Activated T-cell treated with anti-CD3 and anti-CD28 coated beads, Interleukin-2, amount 50 U/mL, for 1 hour (primary cell): Measurements from ENCODE around the gene UNC13B.
"Not testable (repeated sequence)": the region's sequence is repeated elsewhere in the genome, so short reads cannot be mapped to it uniquely, and the experiment has no call there.

Experiments used
- DNase-seq: peaks from one replicate; pipeline ENCODE4 v3.0.0-alpha.2; 2020

The UNC13B gene

DNA sequence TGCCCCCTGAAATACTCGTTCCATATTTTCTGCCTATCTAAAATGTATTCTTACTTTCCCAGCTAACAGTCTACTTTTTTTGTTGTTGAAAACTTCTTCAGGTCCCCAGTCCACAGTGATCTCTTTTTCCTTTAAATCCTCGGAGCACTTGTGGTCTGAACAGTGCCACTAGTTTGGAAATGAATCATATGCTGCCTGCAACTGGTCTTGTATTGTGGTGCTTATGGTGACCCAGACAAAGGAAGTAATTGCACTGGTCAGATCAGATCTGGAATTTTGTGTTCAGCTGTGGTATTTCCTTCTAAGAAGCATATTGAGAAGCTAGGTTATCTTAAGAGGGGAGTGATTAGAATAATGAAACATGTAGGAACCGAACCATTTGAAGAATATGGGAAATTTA, 2.9 kb downstream of the UNC13B start:
- DNase-seq: no peak

DNA sequence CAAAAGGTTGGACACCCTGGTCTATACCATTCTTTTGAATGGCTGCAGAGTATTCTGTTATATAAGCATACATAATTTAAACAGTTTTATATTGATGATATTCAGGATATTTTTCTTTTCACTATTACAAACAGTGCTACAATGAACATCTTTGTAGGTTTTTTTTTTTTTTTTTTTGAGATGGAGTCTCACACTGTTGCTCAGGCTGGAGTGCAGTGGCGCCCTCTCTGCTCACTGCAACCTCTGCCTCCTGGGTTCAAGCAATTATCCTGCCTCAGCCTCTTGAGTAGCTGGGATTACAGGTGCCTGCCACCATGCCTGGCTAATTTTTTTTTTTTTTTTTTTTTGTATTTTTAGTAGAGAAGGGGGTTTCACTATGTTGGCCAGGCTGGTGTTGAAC, 5.6 kb downstream of the UNC13B start:
- not testable (repeated sequence) for DNase-seq

DNA sequence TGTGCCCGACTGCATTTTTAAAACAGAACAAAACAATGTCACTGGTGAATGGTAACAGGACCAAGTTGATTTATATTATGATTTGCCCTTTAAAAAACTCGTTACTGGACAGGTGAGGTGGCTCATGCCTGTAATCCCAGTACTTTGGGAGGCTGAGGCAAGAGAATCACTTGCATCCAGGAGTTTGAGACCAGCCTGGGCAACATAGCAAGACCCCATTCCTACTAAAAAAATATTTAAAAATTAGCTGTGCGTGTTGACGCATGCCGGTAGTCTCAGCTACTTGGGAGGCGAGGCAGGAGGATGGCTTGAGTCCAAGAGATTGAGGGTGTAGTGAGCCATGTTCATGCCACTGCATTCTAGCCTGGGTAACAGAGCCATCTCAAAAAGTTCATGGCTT, 7.2 kb downstream of the UNC13B start:
- no peak for DNase-seq

DNA sequence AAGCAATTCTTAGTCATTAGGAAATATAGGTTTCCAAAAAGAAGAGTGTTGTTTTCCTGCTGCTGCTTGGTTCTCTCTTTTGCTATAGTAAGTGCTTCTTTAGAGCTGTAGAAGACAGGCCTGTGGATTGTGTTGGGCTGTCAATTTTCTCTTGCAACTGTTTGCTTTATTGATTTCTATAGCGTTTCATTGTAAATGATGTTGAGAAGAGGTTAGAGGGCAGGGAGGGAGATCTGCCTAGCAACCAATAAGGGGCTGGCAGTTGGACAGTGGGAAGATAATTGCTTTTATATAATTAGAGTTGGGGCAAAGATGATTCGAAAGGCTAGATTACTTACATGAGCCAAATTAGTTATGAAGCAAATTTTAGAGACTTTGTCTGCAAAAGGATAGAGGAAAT, 11.1 kb downstream of the UNC13B start:
- DNase-seq: no peak

DNA sequence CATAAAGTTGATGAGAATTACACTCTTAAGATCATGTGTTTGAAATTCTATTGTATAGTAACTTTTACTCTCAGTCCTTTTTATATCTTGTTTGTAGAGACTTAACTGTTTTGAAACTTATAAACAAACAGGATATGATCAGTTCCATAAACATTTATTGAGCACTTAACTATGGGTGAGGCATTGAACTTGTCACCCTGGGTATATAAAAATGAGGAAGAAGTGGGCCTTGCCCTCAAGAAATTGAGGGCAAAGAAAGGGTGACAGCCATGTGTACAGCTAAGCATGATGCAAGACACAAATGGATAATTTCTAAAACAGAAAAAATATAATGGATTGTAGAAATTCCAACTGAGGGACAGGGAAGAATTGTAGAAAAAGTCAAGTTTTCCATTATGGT, 15.7 kb downstream of the UNC13B start:
- DNase-seq: no peak

DNA sequence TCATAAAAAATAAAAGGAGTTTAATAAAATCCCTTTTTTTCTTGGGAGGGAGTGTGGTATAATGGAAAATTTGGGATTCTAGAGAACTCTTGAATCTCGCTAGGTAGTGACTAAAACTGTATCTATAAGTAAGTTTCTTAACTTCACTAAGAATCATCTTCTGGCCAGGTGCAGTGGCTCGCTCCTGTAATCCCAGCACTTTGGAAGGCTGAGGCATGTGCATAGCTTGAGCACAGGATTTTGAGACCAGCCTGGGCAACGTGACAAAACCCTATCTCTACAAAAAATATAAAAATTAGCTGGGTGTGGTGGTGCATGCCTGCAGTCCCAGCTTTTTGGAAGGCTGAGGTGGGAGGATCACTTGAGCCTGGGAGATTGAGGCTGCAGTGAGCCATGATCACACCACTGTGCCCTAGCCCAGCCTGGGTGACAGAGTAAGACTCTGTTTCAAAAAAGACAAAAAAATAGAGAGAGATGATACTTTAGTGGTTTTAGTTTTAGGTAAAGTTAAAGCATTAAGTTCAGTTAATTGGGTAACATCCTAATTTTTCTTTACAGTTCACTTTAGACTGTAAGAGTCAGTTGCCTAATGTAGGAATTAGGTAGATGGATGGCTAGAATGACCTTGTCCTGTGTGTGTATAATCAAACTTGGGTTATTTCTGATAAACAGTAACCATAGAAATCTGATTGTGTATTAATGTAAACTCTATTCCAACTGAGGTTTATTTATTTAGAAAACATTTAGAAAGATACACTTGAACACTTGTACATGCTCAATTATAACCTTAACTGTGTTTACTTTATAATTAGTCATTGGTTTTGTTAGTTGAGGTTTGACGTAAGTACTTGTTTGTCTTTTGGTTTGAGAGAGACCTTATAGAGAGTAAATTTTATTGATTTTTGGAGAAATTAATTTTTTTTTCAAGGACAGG, 17.8 kb downstream of the UNC13B start:
- DNase-seq: no peak

DNA sequence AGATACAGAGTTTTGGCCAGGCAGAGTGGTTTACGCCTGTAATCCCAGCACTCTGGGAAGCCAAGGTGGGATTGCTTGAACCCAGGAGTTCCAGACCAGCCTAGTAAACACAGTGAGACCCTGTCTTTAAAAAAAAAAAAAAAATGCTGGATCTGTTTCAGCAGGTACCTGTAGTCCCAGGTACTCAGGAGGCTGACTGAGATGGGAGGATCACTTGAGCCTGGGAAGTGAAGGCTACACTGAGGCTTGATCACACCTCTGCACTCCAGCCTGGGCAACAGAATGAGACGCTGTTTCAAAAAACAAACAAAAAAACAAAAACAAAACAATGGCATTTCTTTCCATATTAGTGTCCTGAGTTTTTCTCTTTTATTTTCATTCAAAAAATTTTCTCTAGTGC, 19.0 kb downstream of the UNC13B start:
- DNase-seq: no peak

DNA sequence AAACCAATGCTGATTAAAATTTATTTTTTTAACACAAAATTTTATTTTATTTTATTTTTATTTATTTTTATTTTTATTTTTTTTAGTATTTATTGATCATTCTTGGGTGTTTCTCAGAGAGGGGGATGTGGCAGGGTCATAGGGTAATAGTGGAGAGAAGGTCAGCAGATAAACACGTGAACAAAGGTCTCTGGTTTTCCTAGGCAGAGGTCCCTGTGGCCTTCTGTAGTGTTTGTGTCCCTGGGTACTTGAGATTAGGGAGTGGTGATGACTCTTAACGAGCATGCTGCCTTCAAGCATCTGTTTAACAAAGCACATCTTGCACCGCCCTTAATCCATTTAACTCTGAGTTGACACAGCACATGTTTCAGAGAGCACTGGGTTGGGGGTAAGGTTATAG, 20.6 kb downstream of the UNC13B start:
- DNase-seq: not testable (repeated sequence)

DNA sequence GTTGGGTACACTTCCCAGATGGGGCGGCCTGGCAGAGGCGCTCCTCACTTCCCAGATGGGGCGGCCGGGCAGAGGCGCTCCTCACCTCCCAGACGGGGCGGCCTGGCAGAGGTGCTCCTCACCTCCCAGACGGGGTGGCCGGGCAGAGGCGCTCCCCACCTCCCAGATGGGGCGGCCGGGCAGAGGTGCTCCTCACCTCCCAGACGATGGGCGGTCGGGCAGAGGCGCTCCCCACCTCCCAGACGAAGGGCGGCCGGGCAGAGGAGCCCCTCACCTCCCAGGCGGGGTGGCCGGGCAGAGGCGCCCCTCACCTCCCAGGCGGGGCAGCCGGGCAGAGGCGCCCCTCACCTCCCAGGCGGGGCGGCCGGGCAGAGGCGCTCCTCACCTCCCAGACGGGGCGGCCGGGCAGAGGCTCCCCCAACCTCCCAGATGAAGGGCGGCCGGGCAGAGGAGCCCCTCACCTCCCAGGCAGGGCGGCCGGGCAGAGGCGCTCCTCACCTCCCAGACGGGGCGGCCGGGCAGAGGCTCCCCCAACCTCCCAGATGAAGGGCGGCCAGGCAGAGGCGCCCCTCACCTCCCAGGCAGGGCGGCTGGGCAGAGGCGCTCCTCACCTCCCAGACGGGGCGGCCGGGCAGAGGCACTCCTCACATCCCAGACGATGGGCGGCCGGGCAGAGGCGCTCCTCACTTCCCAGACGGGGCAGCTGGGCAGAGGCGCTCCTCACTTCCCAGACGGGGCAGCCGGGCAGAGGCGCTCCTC, 21.4 kb downstream of the UNC13B start:
- not testable (repeated sequence) for DNase-seq

DNA sequence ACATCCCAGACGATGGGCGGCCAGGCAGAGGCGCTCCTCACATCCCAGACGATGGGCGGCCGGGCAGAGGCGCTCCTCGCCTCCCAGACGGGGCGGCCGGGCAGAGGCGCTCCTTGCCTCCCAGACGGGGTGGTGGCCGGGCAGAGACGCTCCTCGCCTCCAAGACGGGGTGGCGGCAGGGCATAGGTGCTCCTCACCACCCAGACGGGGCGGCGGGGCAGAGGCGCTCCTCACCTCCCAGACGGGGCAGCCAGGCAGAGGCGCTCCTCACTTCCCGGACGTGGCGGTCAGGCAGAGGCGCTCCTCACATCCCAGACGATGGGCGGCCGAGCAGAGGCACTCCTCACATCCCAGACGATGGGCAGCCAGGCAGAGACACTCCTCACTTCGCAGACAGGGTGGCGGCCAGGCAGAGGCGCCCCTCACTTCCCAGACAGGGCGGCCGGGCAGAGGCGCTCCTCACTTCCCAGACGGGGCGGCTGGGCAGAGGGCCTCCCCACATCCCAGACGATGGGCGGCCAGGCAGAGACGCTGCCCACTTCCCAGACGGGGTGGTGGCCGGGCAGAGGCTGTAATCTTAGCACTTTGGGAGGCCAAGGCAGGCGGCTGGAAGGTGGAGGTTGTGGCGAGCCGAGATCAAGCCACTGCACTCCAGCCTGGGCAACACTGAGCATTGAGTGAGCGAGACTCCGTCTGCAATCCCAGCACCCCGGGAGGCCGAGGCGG, 22.1 kb downstream of the UNC13B start:
- DNase-seq: not testable (repeated sequence)

DNA sequence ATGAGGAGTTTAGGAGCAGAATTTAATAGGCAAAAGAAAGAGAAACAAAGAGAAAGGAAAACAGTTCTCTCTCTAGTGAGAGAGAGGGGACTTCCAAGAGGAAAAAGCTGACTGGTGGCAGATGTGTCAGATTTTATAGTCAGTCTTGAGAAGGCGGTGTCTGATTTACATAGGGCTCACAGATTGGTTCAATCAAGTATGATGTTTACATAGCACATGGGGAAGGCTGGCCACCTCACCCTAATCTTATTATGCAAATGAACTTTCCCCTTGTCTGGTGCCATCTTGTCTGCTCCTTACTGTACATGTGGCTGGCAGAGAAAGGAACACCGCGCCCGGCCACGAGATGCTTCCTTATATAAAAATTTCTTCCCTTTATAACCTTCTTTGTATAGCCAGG, 24.7 kb downstream of the UNC13B start:
- no peak for DNase-seq

DNA sequence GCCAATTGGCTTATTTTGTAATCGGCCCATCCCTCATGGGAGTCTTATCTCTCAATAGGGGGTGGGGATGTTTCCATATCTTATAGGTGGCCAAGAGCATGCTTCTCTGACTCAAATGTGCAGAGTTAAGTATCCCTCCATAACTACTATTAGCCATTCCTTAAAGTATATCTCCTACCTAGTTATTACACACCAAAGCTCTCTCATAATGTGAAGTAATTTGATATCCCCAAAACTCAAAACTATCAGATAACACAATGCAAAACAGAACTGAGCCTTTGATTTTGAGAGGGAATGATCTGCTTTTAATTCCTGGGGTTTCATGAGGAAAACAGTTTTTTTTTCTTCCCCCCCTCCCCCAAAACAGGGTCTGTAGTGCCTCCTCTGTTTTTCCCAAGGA, 28.4 kb downstream of the UNC13B start:
- no peak for DNase-seq

DNA sequence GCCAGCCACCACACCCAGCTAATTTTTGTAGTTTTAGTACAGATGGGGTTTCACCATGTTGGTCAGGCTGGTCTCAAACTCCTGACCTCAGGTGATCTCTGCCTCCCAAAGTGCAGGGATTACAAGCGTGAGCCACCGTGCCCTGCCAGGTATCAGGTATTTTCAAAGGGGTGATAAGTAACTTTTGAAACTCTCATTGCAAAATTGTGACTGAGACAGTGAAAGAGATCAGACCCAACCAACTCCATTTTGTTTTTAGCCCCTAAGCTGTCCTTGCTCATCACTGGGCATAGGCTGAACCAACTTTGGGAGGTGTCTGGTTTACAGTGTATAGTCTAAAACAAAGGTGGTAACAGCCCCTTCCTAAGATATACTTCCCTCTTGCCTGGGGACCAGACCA, 29.3 kb downstream of the UNC13B start:
- no peak for DNase-seq

DNA sequence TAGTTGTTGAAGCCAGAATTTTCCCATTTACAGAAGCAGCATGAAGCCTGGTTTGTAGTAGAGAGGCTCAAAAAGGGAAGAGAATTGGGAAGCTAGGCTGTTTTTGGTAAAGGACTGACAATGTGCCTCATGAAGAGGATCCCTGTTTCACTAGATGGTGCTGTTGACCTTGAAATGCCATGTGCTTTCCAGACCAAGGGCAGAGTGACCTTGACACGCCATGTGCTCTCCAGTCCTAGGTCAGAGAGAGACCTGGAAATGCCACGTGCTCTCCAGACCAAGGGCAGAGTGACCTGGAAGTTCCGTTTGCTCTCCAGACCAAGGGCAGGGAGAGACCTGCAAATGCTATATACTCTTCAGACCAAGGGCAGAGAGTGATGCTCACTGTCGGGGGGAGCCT, 32.0 kb downstream of the UNC13B start:
- no peak for DNase-seq

DNA sequence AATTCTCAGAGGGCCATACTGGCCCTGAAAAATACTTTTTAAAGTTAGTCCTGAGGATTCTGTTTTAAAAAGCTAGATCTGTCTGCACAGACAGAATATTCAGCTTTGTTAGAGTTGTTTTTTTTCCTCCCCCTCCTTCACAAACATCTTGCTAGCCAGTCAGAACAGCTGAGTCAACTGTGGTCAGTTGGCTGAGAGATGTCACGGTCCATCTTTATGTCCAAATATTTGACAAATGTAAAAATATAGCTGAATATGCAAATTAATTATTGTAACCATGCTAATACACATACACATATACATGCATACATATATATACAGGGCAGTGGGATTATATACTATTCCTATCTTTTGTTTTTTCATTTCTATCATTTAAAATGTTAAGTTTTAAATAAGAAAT, 33.9 kb downstream of the UNC13B start:
- no peak for DNase-seq

DNA sequence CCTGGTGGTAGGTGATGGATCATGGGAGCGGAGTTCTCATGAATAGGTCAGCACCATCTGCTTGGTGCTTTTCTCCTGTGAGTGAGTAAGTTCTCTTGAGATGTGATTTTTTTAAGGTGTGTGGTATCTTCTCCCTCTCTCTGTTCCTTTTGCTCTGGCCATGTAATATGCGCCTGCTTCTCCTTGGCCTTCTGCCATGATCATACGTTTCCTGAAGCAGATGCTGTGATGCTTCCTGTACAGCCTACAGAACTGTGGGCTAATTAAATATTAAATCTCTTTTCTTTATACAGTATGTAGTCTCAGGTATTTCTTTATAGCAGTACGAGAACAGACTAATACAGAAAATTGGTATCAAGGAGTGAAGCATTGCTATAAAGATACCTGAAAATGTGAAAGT, 36.4 kb downstream of the UNC13B start:
- no peak for DNase-seq

DNA sequence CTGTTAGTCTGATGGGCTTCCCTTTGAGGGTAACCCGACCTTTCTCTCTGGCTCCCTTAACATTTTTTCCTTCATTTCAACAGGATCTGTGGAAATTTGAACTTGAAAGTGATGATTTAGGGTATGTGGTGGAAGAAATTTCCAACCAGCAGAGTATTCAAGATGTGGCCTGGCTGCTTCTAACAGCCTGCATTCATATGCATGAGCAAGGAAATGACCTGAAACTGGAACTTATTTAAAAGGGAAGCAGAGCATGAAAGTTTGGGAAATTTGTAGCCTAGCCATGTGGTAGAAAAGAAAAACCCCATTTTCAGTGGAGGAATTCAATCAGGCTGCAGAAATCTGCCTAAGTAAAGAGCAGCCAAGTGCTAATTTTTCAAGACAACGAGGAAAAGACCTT, 41.7 kb downstream of the UNC13B start:
- no peak for DNase-seq

DNA sequence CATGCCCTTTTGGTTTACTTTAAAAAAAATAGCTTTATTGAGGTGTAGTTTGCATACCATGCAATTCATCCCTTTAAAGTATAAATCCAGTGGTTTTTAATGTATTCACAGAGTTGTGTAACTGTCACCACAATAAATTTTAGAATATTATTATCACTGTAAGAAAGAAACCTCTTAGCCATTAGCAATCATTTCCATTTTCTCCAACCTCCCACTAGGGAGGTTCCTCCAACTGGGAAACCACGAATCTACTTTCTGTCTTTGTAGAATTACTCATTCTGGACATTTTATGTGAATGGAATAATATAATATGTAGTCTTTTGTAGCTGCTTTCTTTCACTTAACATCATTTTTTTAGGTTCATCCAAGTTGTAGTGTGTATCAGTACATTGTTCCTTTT, 43.5 kb downstream of the UNC13B start:
- no peak for DNase-seq

DNA sequence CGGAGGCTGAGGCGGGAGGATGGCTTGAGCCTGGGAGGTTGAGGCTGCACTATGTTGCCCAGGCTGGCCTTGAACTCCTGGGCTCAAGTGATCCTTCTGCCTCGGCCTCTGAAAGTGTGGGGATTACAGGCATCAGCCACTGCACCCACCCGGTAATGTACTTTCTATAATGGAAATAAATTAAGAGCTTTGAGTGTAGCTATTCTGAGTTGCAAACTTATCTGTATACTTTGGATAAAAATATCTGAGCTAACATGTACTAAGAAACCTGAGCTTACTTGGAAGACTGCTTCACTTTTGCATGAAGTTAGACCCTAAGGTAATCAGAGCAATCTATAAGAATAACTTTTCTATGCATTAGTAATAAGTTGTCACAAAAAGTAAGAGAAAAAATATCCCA, 50.0 kb downstream of the UNC13B start:
- DNase-seq: no peak

DNA sequence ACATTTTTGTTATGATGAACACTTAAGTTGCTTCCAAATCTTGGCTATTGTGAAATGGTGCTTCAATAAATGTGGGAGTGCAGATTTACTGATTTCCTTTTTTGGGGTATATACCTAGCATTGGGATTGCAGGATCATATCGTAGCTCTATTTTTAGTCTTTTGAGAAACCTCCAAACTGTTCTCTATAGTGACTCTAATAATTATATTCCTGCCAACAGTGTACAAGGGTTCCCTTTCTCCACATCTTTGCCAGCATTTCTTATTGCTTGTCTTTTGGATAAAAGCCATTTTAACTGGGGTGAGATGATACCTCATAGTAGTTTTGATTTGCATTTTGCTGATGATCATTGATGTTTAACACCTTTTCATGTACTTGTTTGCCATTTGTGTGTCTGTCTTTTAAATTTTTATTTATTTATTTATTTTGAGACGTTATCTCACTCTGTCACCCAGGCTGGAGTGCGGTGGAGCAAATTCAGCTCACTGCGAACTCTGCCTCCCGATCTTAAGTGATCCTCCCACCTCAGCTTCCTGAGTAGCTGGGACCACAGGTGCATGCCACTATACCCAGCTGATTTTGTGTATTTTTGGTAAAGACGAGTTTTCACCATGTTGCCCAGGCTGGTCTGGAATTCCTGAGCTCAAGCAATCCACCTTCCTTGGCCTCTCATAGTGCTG, 59.0 kb downstream of the UNC13B start:
- no peak for DNase-seq

DNA sequence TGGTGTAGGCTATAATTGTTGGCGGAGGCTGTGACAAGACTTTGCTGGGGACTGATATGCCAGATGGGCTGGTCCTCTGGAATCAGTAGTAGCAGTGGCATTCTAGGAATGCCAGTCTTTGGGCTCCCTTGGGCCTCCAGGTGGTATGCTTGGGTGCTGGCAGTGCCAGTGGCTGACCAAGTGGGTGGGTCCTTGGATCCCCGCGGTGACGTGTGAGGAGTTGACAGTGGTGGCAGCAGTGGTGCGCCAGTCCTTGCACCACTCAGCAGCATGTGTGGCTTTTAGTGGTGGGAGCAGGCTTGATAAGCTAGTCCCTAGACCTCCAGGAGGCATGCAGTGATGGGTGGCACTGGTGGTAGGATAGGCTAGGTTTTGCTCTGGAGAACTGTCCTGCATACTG, 63.9 kb downstream of the UNC13B start:
- no peak for DNase-seq

DNA sequence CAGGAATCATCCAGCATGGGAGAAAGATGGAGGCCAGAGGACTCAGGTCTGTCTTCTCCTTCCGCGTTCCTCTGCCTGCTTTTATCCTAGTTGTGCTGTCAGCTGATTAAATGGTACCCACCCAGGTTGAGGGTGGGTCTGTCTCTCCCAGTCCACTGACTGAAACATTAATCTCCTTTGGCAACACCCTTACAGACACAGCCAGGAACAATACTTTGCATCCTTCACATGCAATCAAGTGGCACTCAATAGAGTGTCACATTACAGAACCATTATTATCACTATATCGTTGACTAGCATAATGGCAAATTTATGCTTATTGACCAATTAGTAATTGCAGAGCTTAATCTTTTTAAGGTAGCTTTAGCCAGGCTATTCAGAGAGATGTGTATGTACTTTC, 64.8 kb downstream of the UNC13B start:
- no peak for DNase-seq

DNA sequence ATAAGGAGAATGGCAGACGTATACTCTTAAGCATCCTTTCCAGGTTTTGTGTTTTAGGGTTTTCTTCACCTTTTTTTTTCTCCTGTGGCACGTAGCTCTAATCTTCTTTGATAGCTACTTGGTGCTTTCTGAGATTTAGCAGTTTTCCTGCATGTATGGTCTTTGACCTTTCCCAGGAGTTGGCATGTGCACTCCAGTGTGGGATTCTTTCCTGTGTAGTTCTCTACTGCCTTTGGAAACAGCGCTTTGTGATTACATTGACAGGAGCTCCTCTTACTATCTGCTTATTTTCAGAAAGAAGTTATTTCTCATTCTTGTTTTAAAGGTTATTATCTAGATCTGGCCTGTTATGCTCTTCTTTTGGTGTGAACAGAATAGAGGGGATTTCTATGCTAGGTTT, 65.5 kb downstream of the UNC13B start:
- no peak for DNase-seq
